GM19035 (cell line): ENCODE data around the gene SLC25A29.
"Not testable (repeated sequence)": the region's sequence is repeated elsewhere in the genome, so short reads cannot be mapped to it uniquely, and the experiment has no call there.

Experiments used
- ATAC-seq: cut with Tn5 transposase; IDR thresholded peaks from one replicate; pipeline ENCODE4 v1.9.1; 2021; ENCODE audit not compliant: unreplicated experiment

Gene SLC25A29

GRCh38 chr14:100306101-100306997, at the start of gene SLC25A29:
Gene SLC25A29, minus strand, starts transcription at chr14:100306444. Its CDS starts 212 bp downstream, at chr14:100306232.
- peak; percentile 89 for ATAC-seq

GRCh38 chr14:100350986-100351385, 44.7 kb upstream of the SLC25A29 start:
- no peak for ATAC-seq

GRCh38 chr14:100350276-100350926, 44.2 kb upstream of the SLC25A29 start:
- no peak for ATAC-seq

- ATAC-seq = no peak
These were observed 42.8 kb upstream of the SLC25A29 start for GRCh38 chr14:100348784-100349685.

GRCh38 chr14:100348253-100348729, 42.0 kb upstream of the SLC25A29 start:
- no peak for ATAC-seq

- ATAC-seq = no peak
These were observed 40.3 kb upstream of the SLC25A29 start for GRCh38 chr14:100346306-100347091.

GRCh38 chr14:100345711-100346110, 39.5 kb upstream of the SLC25A29 start:
- no peak for ATAC-seq

GRCh38 chr14:100344657-100345056, 38.4 kb upstream of the SLC25A29 start:
- ATAC-seq = not testable (repeated sequence)

- ATAC-seq = not testable (repeated sequence)
These were observed 36.6 kb upstream of the SLC25A29 start for GRCh38 chr14:100342826-100343225.

GRCh38 chr14:100342195-100342594, 36.0 kb upstream of the SLC25A29 start:
- no peak for ATAC-seq

GRCh38 chr14:100341301-100342031, 35.2 kb upstream of the SLC25A29 start:
- peak; percentile 54 for ATAC-seq

- no peak for ATAC-seq
These were observed 34.2 kb upstream of the SLC25A29 start for GRCh38 chr14:100340423-100340813.

- ATAC-seq = no peak
These were observed 33.6 kb upstream of the SLC25A29 start for GRCh38 chr14:100339766-100340422.

- ATAC-seq = no peak
These were observed 30.6 kb upstream of the SLC25A29 start for GRCh38 chr14:100336618-100337530.

GRCh38 chr14:100334904-100335303, 28.7 kb upstream of the SLC25A29 start:
- ATAC-seq = no peak

- no peak for ATAC-seq
These were observed 27.6 kb upstream of the SLC25A29 start for GRCh38 chr14:100333827-100334226.

GRCh38 chr14:100333311-100333710, 27.1 kb upstream of the SLC25A29 start:
- ATAC-seq = no peak

GRCh38 chr14:100332797-100333196, 26.6 kb upstream of the SLC25A29 start:
- peak; percentile 57 for ATAC-seq
